GM12872 (cell line): ENCODE data around the gene BARHL1.

Experiments
- CTCF ChIP-seq: IDR thresholded peaks from 3 replicates; pipeline ENCODE4 v1.5.1; 2011; ENCODE audit warnings: low read depth, mild to moderate bottlenecking, low read length, moderate library complexity; ENCODE audit not compliant: insufficient read depth

The BARHL1 gene

DNA sequence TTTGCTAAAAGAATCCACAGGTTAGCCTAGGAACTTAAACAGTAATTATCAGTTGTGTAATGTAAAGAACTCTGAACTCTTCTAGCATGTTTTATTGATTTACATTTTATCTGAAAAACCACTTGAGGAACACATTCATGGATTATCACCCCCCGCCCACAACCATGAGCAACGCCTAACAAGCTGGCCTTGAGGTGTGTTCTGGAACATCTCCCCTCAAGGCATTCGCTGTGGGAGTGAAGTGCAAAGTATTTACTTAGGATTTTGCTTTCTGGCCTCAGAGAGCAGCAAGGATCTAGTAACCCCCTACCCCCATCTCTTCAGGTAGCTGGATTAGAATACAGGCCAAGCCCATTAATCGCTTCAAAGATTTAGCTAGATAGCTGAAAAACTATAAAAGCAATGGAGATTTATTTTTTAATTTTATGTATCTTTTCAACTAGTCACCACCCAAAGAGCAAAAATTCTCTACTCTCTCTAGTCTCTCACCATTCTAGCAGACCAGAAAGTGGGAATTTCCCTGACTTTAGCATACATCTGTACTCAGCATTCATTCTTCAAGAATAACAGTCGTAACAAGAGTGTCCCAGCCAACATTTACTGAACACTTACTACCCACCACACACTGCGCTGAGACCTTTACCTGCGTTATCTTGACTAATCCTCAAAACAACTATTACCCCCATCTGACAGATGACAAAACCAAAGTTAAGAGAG, 50.2 kb downstream of the BARHL1 start:
- TF ChIP-seq CTCF, result no peak

DNA sequence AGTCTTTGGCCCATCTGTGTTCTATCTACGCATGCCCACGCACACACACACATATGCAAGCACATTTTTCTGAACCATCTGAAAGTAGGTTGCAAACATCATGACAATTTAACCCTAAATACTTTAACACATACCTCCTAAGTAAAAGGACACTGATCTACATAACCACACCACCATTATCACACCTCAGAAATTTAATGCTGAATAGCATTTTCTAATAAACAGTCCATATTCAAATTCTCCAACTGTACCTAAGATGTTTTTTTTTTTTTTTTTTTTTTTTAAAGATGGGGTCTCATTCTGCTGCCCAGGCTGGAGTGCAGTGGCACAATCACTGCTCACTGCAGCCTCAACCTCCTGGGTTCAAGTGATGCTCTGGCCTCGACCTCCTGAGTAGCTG, 51.9 kb downstream of the BARHL1 start:
- TF ChIP-seq CTCF, result no peak

DNA sequence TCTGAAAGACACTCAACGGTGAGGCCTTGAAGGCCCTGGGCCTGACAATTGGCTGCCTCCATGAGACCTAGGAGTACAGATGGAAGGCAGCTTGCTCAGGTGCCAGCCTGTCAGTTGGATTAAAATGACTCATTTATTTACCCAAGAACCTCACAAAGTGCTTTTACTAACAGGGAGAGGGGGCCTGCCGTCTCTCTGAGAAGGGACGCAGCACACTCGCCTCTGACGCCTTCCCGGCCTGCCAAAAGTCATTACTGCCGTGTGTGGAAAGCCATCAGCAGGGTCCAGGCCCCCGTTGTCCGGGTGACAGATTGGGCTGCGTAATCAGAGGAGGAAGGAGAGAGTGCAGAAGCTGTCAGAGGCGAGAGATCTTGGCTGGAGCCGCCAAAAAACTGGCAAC, 54.9 kb downstream of the BARHL1 start:
- TF ChIP-seq CTCF, result no peak

DNA sequence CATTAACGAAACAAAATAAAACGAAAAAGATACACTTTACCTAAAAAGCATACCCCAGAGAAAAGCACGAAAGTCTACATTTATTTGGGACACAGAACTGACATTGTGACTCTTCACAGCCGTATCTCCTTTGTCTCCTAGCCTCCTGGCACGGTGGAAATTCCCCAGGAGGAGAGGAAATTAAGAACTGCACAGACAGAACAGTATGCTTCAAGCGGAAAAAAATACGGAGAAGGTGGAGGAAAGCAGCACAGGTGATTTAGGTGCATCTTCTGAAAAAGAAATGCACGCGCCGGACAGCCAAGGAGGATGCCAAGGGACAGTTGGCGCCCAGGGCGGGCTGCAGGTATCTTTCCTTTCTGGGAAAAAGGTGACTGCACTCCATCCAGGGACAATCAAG, 55.4 kb downstream of the BARHL1 start:
- no peak for TF ChIP-seq CTCF

DNA sequence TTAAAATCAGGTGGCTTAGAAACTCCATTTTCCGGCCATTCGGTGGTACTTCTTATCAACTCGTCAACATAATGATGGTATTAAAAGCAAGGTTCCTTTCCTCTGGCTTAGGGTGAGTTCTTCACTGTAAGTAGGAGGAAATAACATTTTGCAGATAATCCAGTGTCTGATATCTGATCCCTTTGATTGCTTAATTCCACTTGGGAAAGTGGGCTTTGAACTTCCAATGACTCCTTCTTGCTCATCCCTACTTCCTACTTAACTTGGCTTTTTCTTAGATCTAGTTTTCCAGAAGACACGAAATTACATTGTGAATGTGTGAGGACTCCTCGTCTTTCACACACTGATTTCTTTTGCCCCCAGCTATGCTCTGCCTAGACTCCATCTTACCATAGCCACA, 55.8 kb downstream of the BARHL1 start:
- TF ChIP-seq CTCF, result no peak

DNA sequence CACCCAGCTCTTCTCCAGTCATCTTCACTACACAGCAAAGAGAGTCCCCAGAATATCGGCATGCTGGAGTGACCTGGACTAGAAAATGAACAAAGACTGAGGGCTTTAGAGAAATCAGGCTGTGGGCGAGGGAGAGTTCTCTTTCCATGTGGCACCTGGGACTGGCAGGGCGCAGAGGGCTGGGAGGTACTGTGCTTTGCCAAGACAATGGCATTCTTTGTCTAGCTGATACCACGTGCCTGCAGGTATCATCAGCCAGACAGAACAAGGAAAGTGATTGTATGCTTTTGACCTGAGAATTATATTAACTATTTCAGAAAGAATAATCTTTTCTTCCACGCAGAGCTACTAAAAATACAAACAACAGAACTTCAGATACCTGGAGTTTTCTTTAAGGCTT, 56.9 kb downstream of the BARHL1 start:
- no peak for TF ChIP-seq CTCF
